ENCODE results near the gene SUSD4. TPM values are rescaled to one million over a fixed set of nuclear protein-coding genes. Genes with fewer than 3 reads are reported as not detected.

Gene SUSD4
- total RNA-seq, 1 experiment from 2014 or later = 2.3 TPM

GRCh38 chr1:223212441-223212840 is 151.5 kb downstream of the SUSD4 start:
- no peaks in the 10 kb centered on the region for H3K4me1 Mint-ChIP-seq (ENCODE audit: insufficient read depth, unreplicated experiment)
- ChIA-PET CTCF (interaction anchor here (0.6 to 2.0 kb wide), 4 partner anchors 22 to 471 kb away, joined by 3 to 8 read pairs (median 3); no protein-coding TSS in a partner anchor), POLR2A (no interaction called here)
- BruUV-seq (replicated peaks) = no TSS peak
- intact Hi-C loops (cut with micrococcal nuclease) = no loop called here
- no peak overlapping the region for H3K27ac Mint-ChIP-seq (ENCODE audit: low read depth, unreplicated experiment)
- H3K9me3 Mint-ChIP-seq (ENCODE audit: unreplicated experiment) = no peaks in the 10 kb centered on the region
- TF ChIP-seq, protein P1, sequence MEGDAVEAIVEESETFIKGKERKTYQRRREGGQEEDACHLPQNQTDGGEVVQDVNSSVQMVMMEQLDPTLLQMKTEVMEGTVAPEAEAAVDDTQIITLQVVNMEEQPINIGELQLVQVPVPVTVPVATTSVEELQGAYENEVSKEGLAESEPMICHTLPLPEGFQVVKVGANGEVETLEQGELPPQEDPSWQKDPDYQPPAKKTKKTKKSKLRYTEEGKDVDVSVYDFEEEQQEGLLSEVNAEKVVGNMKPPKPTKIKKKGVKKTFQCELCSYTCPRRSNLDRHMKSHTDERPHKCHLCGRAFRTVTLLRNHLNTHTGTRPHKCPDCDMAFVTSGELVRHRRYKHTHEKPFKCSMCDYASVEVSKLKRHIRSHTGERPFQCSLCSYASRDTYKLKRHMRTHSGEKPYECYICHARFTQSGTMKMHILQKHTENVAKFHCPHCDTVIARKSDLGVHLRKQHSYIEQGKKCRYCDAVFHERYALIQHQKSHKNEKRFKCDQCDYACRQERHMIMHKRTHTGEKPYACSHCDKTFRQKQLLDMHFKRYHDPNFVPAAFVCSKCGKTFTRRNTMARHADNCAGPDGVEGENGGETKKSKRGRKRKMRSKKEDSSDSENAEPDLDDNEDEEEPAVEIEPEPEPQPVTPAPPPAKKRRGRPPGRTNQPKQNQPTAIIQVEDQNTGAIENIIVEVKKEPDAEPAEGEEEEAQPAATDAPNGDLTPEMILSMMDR (IDR thresholded peaks at IDR 0.05; ENCODE audit: unreplicated experiment) = no peak
- DNase-seq (ENCODE audit: unreplicated experiment) = no peak
- no peaks in the 10 kb centered on the region for H3K36me3 Mint-ChIP-seq (ENCODE audit: insufficient read depth, unreplicated experiment)
- no peak overlapping the region for H3K4me3 Mint-ChIP-seq (ENCODE audit: unreplicated experiment)
- H3K27me3 Mint-ChIP-seq (ENCODE audit: insufficient read depth, unreplicated experiment) = no peaks in the 10 kb centered on the region

DNA sequence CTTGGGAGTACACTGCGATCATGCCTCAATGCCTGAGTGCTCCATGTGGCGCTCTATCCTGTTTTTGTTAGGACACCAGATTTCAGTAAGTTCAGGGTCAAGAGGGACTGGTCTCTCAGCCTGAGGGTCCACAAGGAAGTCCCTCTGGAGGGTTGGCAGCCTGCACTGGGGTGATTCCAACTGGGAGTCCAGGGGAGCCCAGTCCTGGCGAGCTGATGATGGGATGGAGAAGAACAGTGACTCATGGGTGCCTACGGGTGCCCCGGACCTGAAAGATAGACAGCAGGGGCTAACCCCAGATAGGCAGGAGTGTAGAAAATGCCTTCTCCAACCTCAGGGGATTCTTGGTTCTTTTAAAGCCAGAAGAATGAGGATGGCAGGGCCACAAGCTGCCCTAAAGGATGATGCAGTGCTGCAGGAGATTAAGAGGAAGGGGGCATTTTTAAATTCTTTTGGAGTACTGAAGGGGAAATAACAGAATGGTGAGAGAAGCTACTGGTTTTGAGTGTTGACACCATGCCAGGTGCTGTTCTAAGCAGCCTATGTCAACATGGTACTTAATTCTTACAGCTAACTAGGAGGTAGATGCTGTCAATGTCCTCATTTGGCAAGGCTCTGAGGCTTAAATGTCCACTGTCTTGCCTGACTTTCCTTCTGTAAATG is 152.5 kb downstream of the SUSD4 start:
- DNase-seq (ENCODE audit: unreplicated experiment) = no peak
- H3K27me3 Mint-ChIP-seq (ENCODE audit: insufficient read depth, unreplicated experiment) = no peaks in the 10 kb centered on the region
- H3K27ac Mint-ChIP-seq (ENCODE audit: low read depth, unreplicated experiment) = no peak overlapping the region
- TF ChIP-seq, protein P1 (IDR thresholded peaks at IDR 0.05; ENCODE audit: unreplicated experiment) = no peak
- POLR2A ChIA-PET = no interaction called here
- CTCF ChIA-PET = interaction anchor here (0.6 to 2.0 kb wide), 3 partner anchors 45 to 472 kb away, joined by 3 to 8 read pairs (median 3); no protein-coding TSS in a partner anchor
- H3K36me3 Mint-ChIP-seq (ENCODE audit: insufficient read depth, unreplicated experiment) = no peaks in the 10 kb centered on the region
- no TSS peak for BruUV-seq (replicated peaks)
- H3K4me3 Mint-ChIP-seq (ENCODE audit: unreplicated experiment) = no peak overlapping the region
- H3K9me3 Mint-ChIP-seq (ENCODE audit: unreplicated experiment) = no peaks in the 10 kb centered on the region
- H3K4me1 Mint-ChIP-seq (ENCODE audit: insufficient read depth, unreplicated experiment) = no peaks in the 10 kb centered on the region
- intact Hi-C loops (cut with micrococcal nuclease) = no loop called here

GRCh38 chr1:223210788-223211120 is 153.2 kb downstream of the SUSD4 start:
- H3K27ac Mint-ChIP-seq (ENCODE audit: low read depth, unreplicated experiment) = no peak overlapping the region
- no peaks in the 10 kb centered on the region for H3K27me3 Mint-ChIP-seq (ENCODE audit: insufficient read depth, unreplicated experiment)
- intact Hi-C loops (cut with micrococcal nuclease) = no loop called here
- TF ChIP-seq, protein P1 (IDR thresholded peaks at IDR 0.05; ENCODE audit: unreplicated experiment) = no peak
- ChIA-PET POLR2A (no interaction called here), CTCF (interaction anchor here (0.5 to 2.0 kb wide), 2 partner anchors 13 to 77 kb away, joined by 3 to 8 read pairs; no protein-coding TSS in a partner anchor)
- no peak overlapping the region for H3K4me3 Mint-ChIP-seq (ENCODE audit: unreplicated experiment)
- no peaks in the 10 kb centered on the region for H3K36me3 Mint-ChIP-seq (ENCODE audit: insufficient read depth, unreplicated experiment)
- no peaks in the 10 kb centered on the region for H3K4me1 Mint-ChIP-seq (ENCODE audit: insufficient read depth, unreplicated experiment)
- no peaks in the 10 kb centered on the region for H3K9me3 Mint-ChIP-seq (ENCODE audit: unreplicated experiment)
- DNase-seq (ENCODE audit: unreplicated experiment) = no peak
- BruUV-seq (replicated peaks) = no TSS peak

- CTCF ChIA-PET = interaction anchor here (0.5 to 2.0 kb wide), 2 partner anchors 12 to 76 kb away, joined by 3 to 8 read pairs; no protein-coding TSS in a partner anchor
- TF ChIP-seq, protein P1 (IDR thresholded peaks at IDR 0.05; ENCODE audit: unreplicated experiment) = no peak
- Mint-ChIP-seq H3K9me3 (ENCODE audit: unreplicated experiment) (no peaks in the 10 kb centered on the region), H3K27ac (ENCODE audit: low read depth, unreplicated experiment) (no peak overlapping the region), H3K36me3 (ENCODE audit: insufficient read depth, unreplicated experiment) (no peaks in the 10 kb centered on the region), H3K4me3 (ENCODE audit: unreplicated experiment) (no peak overlapping the region), H3K27me3 (ENCODE audit: insufficient read depth, unreplicated experiment) (no peaks in the 10 kb centered on the region), H3K4me1 (ENCODE audit: insufficient read depth, unreplicated experiment) (no peaks in the 10 kb centered on the region)
- intact Hi-C loops (cut with micrococcal nuclease) = no loop called here
- DNase-seq (ENCODE audit: unreplicated experiment) = no peak
- POLR2A ChIA-PET = no interaction called here
- no TSS peak for BruUV-seq (replicated peaks)
Observed at GRCh38 chr1:223209992-223210787, 153.8 kb downstream of the SUSD4 start.
